Suppressor macrophage (primary cell): ENCODE results near the gene THRAP3.
"Not testable (repeated sequence)": the region's sequence is repeated elsewhere in the genome, so short reads cannot be mapped to it uniquely, and the experiment has no call there.

Experiments used
- DNase-seq, 4 experiments: peaks; one replicate each; pipeline ENCODE4 v3.0.0-alpha.2; 2020 to 2022
- total RNA-seq, 17 experiments: gene quantifications; one replicate each; lab custom pipeline; 2026; ENCODE audit warnings: mixed read lengths in 6 of 17, inconsistent platforms in 3 of 17; lab: John Stamatoyannopoulos, UW

THRAP3 gene
- 143 to 224 (median 170) reads per million in 17 experiments for total RNA-seq

GRCh38 chr1:36223996-36224536 lies at the start of gene THRAP3:
THRAP3 (plus strand) TSS chr1:36224443; CDS start chr1:36282564, 58,121 bp downstream.
- peak; percentile 100 for DNase-seq

GRCh38 chr1:36174713-36175112 lies 49.5 kb upstream of the THRAP3 start:
- no peak for DNase-seq

GRCh38 chr1:36175137-36176095 lies 48.8 kb upstream of the THRAP3 start:
- peak in 2 of 4 experiments; percentile 33 to 36 for DNase-seq

GRCh38 chr1:36176106-36176949 lies 47.9 kb upstream of the THRAP3 start:
- no peak for DNase-seq

GRCh38 chr1:36177589-36178431 lies 46.4 kb upstream of the THRAP3 start:
- DNase-seq = peak in 2 of 4 experiments; percentile 36 to 43

- DNase-seq = no peak
These were observed 45.6 kb upstream of the THRAP3 start for GRCh38 chr1:36178471-36179219.

- no peak for DNase-seq
These were observed 45.0 kb upstream of the THRAP3 start for GRCh38 chr1:36179220-36179600.

GRCh38 chr1:36182734-36183133 lies 41.5 kb upstream of the THRAP3 start:
- no peak for DNase-seq

GRCh38 chr1:36183309-36183856 lies 40.9 kb upstream of the THRAP3 start:
- DNase-seq = no peak

GRCh38 chr1:36187800-36188593 lies 36.2 kb upstream of the THRAP3 start:
- DNase-seq = peak; percentile 88 to 93 (median 90)

GRCh38 chr1:36196805-36197204 lies 27.4 kb upstream of the THRAP3 start:
- DNase-seq = not testable (repeated sequence)

GRCh38 chr1:36198641-36199040 lies 25.6 kb upstream of the THRAP3 start:
- no peak for DNase-seq

- DNase-seq = no peak
These were observed 24.1 kb upstream of the THRAP3 start for GRCh38 chr1:36199934-36200741.

- no peak for DNase-seq
These were observed 21.2 kb upstream of the THRAP3 start for GRCh38 chr1:36203027-36203553.

- DNase-seq = peak; percentile 83 to 92 (median 92)
These were observed 20.5 kb upstream of the THRAP3 start for GRCh38 chr1:36203554-36204346.

GRCh38 chr1:36204347-36204909 lies 19.8 kb upstream of the THRAP3 start:
- no peak for DNase-seq

GRCh38 chr1:36206323-36206858 lies 17.9 kb upstream of the THRAP3 start:
- no peak for DNase-seq
